MM.1S (cell line): ENCODE data around the gene USP10.

Source experiments
- DNase-seq: peaks from one replicate; pipeline ENCODE4 v3.0.0-alpha.2; 2015
- H2AFZ ChIP-seq: fragments of 300-600 bp; sonication (generic); 2 replicates; pipeline ENCODE4 v1.6.0; 2016; ENCODE audit warnings: antibody characterized with exemption, low read length
- H3F3A ChIP-seq: fragments of 300-600 bp; sonication (generic); 2 replicates; pipeline ENCODE4 v1.6.1; 2016; ENCODE audit warnings: mild to moderate bottlenecking, antibody characterized with exemption, low read length, moderate library complexity, mixed read lengths; ENCODE audit not compliant: insufficient read depth
- H3K27ac ChIP-seq: fragments of 300-600 bp; sonication (generic); 2 replicates; pipeline ENCODE4 v1.5.1; 2016; ENCODE audit warnings: mild to moderate bottlenecking, low read length
- H3K27me3 ChIP-seq: fragments of 300-600 bp; sonication (generic); replicated peaks from 2 replicates; pipeline ENCODE4 v1.6.0; 2016; ENCODE audit warnings: low read length; ENCODE audit not compliant: insufficient read depth
- H3K36me3 ChIP-seq: fragments of 300-600 bp; sonication (generic); replicated peaks from 2 replicates; pipeline ENCODE4 v1.6.1; 2016; ENCODE audit warnings: mild to moderate bottlenecking, low read length, mixed read lengths; ENCODE audit not compliant: insufficient read depth
- H3K4me1 ChIP-seq: fragments of 300-600 bp; sonication (generic); 2 replicates; pipeline ENCODE4 v1.6.1; 2016; ENCODE audit warnings: low read length, mixed read lengths
- H3K4me2 ChIP-seq: fragments of 300-600 bp; sonication (generic); 2 replicates; pipeline ENCODE4 v1.6.0; 2016; ENCODE audit warnings: low read depth, low read length
- H3K4me3 ChIP-seq: fragments of 300-600 bp; sonication (generic); 2 replicates; pipeline ENCODE4 v1.5.1; 2016; ENCODE audit warnings: low read length, mixed read lengths
- H3K79me2 ChIP-seq: fragments of 300-600 bp; sonication (generic); 2 replicates; pipeline ENCODE4 v1.6.1; 2016; ENCODE audit warnings: mixed run types, low read length, mixed read lengths
- H3K9ac ChIP-seq: fragments of 300-600 bp; sonication (generic); 2 replicates; pipeline ENCODE4 v1.6.1; 2016; ENCODE audit warnings: low read length, mixed read lengths
- H3K9me2 ChIP-seq: fragments of 300-600 bp; sonication (generic); replicated peaks from 2 replicates; pipeline ENCODE4 v1.6.1; 2016; ENCODE audit warnings: mild to moderate bottlenecking, low read length, mixed read lengths; ENCODE audit not compliant: insufficient read depth
- H3K9me3 ChIP-seq: fragments of 300-600 bp; sonication (generic); replicated peaks from 2 replicates; pipeline ENCODE4 v1.6.1; 2016; ENCODE audit warnings: mild to moderate bottlenecking, low read length, mixed read lengths; ENCODE audit not compliant: insufficient read depth
- H4K20me1 ChIP-seq: fragments of 300-600 bp; sonication (generic); 2 replicates; pipeline ENCODE4 v1.6.1; 2016; ENCODE audit warnings: mild to moderate bottlenecking, low read length, moderate library complexity, mixed read lengths; ENCODE audit not compliant: insufficient read depth
- CTCF ChIP-seq: fragments of 300-600 bp; sonication (generic); IDR thresholded peaks from 2 replicates; pipeline ENCODE4 v1.5.1; 2016; ENCODE audit warnings: antibody characterized with exemption, low read length, mixed read lengths
- EZH2 ChIP-seq: fragments of 300-600 bp; sonication (generic); optimal IDR thresholded peaks from 2 replicates; pipeline ENCODE3; 2017; ENCODE audit warnings: low read depth, mild to moderate bottlenecking, antibody characterized with exemption, low read length, mixed read lengths
- EZH2phosphoT487 ChIP-seq: fragments of 300-600 bp; sonication (generic); IDR thresholded peaks from 2 replicates; pipeline ENCODE4 v1.6.1; 2018; ENCODE audit warnings: antibody characterized with exemption, low read length

Gene USP10

GRCh38 chr16:84827897-84828296 lies 128.1 kb downstream of the USP10 start:
- Histone ChIP-seq H3K9me2 (no peaks in the 10 kb centered on the region), H2AFZ (no peak overlapping the region), H3K79me2 (no peaks in the 10 kb centered on the region), H3K4me3 (no peak overlapping the region), H3K9me3 (no peaks in the 10 kb centered on the region), H3K4me1 (no peaks in the 10 kb centered on the region), H4K20me1 (no peaks in the 10 kb centered on the region), H3K4me2 (no peak overlapping the region), H3K27me3 (peaks cover 80% of the 10 kb centered on the region), H3F3A (no peaks in the 10 kb centered on the region), H3K36me3 (no peaks in the 10 kb centered on the region), H3K9ac (no peak overlapping the region), H3K27ac (no peak overlapping the region)
- TF ChIP-seq EZH2phosphoT487, result no peak
- no peak for TF ChIP-seq CTCF
- no peak for TF ChIP-seq EZH2
- DNase-seq, result no peak

- no peak for DNase-seq
- no peaks in the 10 kb centered on the region for H3K9me3 ChIP-seq
- TF ChIP-seq CTCF, result no peak
- no peaks in the 10 kb centered on the region for H3K36me3 ChIP-seq
- no peak overlapping the region for H3K27ac ChIP-seq
- H3K4me2 ChIP-seq, result no peak overlapping the region
- no peaks in the 10 kb centered on the region for H3K9me2 ChIP-seq
- no peak overlapping the region for H3K9ac ChIP-seq
- H3F3A ChIP-seq, result no peaks in the 10 kb centered on the region
- H3K27me3 ChIP-seq, result peaks cover 80% of the 10 kb centered on the region
- no peaks in the 10 kb centered on the region for H3K4me1 ChIP-seq
- H2AFZ ChIP-seq, result no peak overlapping the region
- H4K20me1 ChIP-seq, result no peaks in the 10 kb centered on the region
- no peaks in the 10 kb centered on the region for H3K79me2 ChIP-seq
- no peak overlapping the region for H3K4me3 ChIP-seq
Observed at GRCh38 chr16:84828322-84828721, 128.5 kb downstream of the USP10 start.
